Endothelial cell (in vitro differentiated cells): ENCODE measurements around the gene TENM4. TPM values are rescaled to one million over a fixed set of nuclear protein-coding genes. Genes with fewer than 3 reads are reported as not detected.

Experiments used
- DNase-seq: peaks from one replicate; pipeline ENCODE4 v3.0.0; 2021; ENCODE audit warnings: low spot score
- H3K27ac Mint-ChIP-seq: one replicate; pipeline ENCODE4 v1.8.0; 2021; ENCODE audit warnings: mixed read lengths, inconsistent platforms; ENCODE audit not compliant: unreplicated experiment
- H3K27me3 Mint-ChIP-seq: one replicate; pipeline ENCODE4 v1.8.0; 2021; ENCODE audit warnings: mild to moderate bottlenecking, moderate library complexity, mixed read lengths, inconsistent platforms; ENCODE audit not compliant: unreplicated experiment
- H3K36me3 Mint-ChIP-seq: one replicate; pipeline ENCODE4 v1.8.0; 2021; ENCODE audit warnings: mild to moderate bottlenecking, low read depth, mixed read lengths, inconsistent platforms; ENCODE audit not compliant: unreplicated experiment
- H3K4me1 Mint-ChIP-seq: one replicate; pipeline ENCODE4 v1.8.0; 2021; ENCODE audit warnings: mild to moderate bottlenecking, mixed read lengths, inconsistent platforms; ENCODE audit not compliant: unreplicated experiment
- H3K4me3 Mint-ChIP-seq: one replicate; pipeline ENCODE4 v1.8.0; 2021; ENCODE audit warnings: mild to moderate bottlenecking, mixed read lengths, inconsistent platforms; ENCODE audit not compliant: unreplicated experiment
- H3K9me3 Mint-ChIP-seq: one replicate; pipeline ENCODE4 v1.8.0; 2021; ENCODE audit warnings: mixed read lengths, inconsistent platforms; ENCODE audit not compliant: unreplicated experiment
- CTCF ChIP-seq: fragments of 200-600 bp; sonication (generic); IDR thresholded peaks from one replicate; pipeline ENCODE4 v1.5.0; 2021; ENCODE audit warnings: antibody characterized with exemption; ENCODE audit not compliant: unreplicated experiment
- total RNA-seq: library from RNA; stranded (reverse); fragmentation: NEBNext Ultra II Directional; extraction: Animal tissue kit (Norgen Biotek cat#: 25700); gene quantifications from one replicate; pipeline ENCODE4 v1.2.1, GENCODE V29; 2021; ENCODE audit not compliant: unreplicated experiment

The TENM4 gene
- total RNA-seq, 1 donor from 2014 or later: 1.8 TPM

GRCh38 chr11:78929207-78929905 lies 511.5 kb downstream of the TENM4 start:
- TF ChIP-seq CTCF: no peak
- no peak overlapping the region for H3K27ac Mint-ChIP-seq
- no peak overlapping the region for H3K4me3 Mint-ChIP-seq
- no peak for DNase-seq
- H3K9me3 Mint-ChIP-seq: no peaks in the 10 kb centered on the region
- H3K27me3 Mint-ChIP-seq: no peaks in the 10 kb centered on the region
- H3K36me3 Mint-ChIP-seq: no peaks in the 10 kb centered on the region
- peaks cover 9% of the 10 kb centered on the region for H3K4me1 Mint-ChIP-seq

- no peak overlapping the region for H3K27ac Mint-ChIP-seq
- H3K4me1 Mint-ChIP-seq: peaks cover 9% of the 10 kb centered on the region
- H3K27me3 Mint-ChIP-seq: no peaks in the 10 kb centered on the region
- DNase-seq: no peak
- no peak for TF ChIP-seq CTCF
- H3K4me3 Mint-ChIP-seq: no peak overlapping the region
- H3K36me3 Mint-ChIP-seq: no peaks in the 10 kb centered on the region
- H3K9me3 Mint-ChIP-seq: no peaks in the 10 kb centered on the region
Measured at GRCh38 chr11:78927511-78927910, 513.3 kb downstream of the TENM4 start.

- H3K4me1 Mint-ChIP-seq: peaks cover 4% of the 10 kb centered on the region
- no peak for DNase-seq
- no peaks in the 10 kb centered on the region for H3K36me3 Mint-ChIP-seq
- H3K4me3 Mint-ChIP-seq: no peak overlapping the region
- no peak for TF ChIP-seq CTCF
- H3K9me3 Mint-ChIP-seq: no peaks in the 10 kb centered on the region
- H3K27ac Mint-ChIP-seq: no peak overlapping the region
- no peaks in the 10 kb centered on the region for H3K27me3 Mint-ChIP-seq
Measured at GRCh38 chr11:78926633-78927338, 514.0 kb downstream of the TENM4 start.

GRCh38 chr11:78925387-78925786 lies 515.4 kb downstream of the TENM4 start:
- H3K27ac Mint-ChIP-seq: no peak overlapping the region
- H3K4me1 Mint-ChIP-seq: no peaks in the 10 kb centered on the region
- no peaks in the 10 kb centered on the region for H3K9me3 Mint-ChIP-seq
- no peaks in the 10 kb centered on the region for H3K36me3 Mint-ChIP-seq
- DNase-seq: no peak
- H3K4me3 Mint-ChIP-seq: no peak overlapping the region
- no peak for TF ChIP-seq CTCF
- peaks cover 1% of the 10 kb centered on the region for H3K27me3 Mint-ChIP-seq
